SK-N-SH (cell line): ENCODE results near the gene SNRK. TPM values are rescaled to one million over a fixed set of nuclear protein-coding genes. Genes with fewer than 3 reads are reported as not detected.

Experiments used
- CTCF ChIA-PET: fragments of 300-600, 350-600 bp; formaldehyde crosslinking; extraction: SDS; loops from one replicate; lab custom pipeline; 2021; lab: Yijun Ruan, JAX
- POLR2A ChIA-PET: fragments of 350-600 bp; sonication (Branson Sonifier 250); formaldehyde crosslinking; extraction: SDS; loops from one replicate; lab custom pipeline; 2020; ENCODE audit warnings: antibody characterized with exemption, inconsistent platforms; lab: Yijun Ruan, JAX
- DNase-seq: peaks from one replicate; pipeline ENCODE4 v3.0.0; 2012
- H2AFZ ChIP-seq: fragments of 200-600 bp; sonication (generic); 2 replicates; pipeline ENCODE4 v1.8.1; 2016; ENCODE audit warnings: antibody characterized with exemption, mild to moderate bottlenecking, low read depth
- H3F3A ChIP-seq: fragments of 200-600 bp; sonication (generic); replicated peaks from 2 replicates; pipeline ENCODE3; 2016; ENCODE audit warnings: antibody characterized with exemption, mild to moderate bottlenecking; ENCODE audit not compliant: insufficient read depth
- H3K27ac ChIP-seq, 2 experiments: fragments of 200-500 bp in 1 of 2; fragments of 200-600 bp in 1 of 2; sonication (Bioruptor generic) in 1 of 2; sonication (generic), shearing (Covaris generic) in 1 of 2; 2 replicates each; pipeline versions ENCODE4 v1.5.1 to v1.6.1; 2014 to 2016; ENCODE audit warnings: low read depth in 2 of 2, inconsistent platforms in 1 of 2, low read length in 1 of 2, mild to moderate bottlenecking in 1 of 2, mixed read lengths in 1 of 2
- H3K27me3 ChIP-seq: fragments of 200-600 bp; sonication (generic), shearing (Covaris generic); 2 replicates; pipeline ENCODE4 v1.6.1; 2016; ENCODE audit warnings: mixed run types; ENCODE audit not compliant: insufficient read depth
- H3K36me3 ChIP-seq, 2 experiments: fragments of 200-500 bp in 1 of 2; fragments of 200-600 bp in 1 of 2; sonication (Bioruptor generic) in 1 of 2; sonication (generic) in 1 of 2; replicated peaks in 1 of 2; 2 replicates each; pipeline versions ENCODE3 to v1.5.1; 2014 to 2016; ENCODE audit warnings: low read length in 1 of 2, mild to moderate bottlenecking in 1 of 2; ENCODE audit not compliant: insufficient read depth in 2 of 2, control insufficient read depth in 1 of 2
- H3K4me1 ChIP-seq, 2 experiments: fragments of 200-500 bp in 1 of 2; fragments of 200-600 bp in 1 of 2; sonication (Bioruptor generic) in 1 of 2; sonication (generic), shearing (Covaris generic) in 1 of 2; 2 replicates each; pipeline versions ENCODE4 v1.5.1 to v1.6.1; 2014 to 2016; ENCODE audit warnings: low read depth in 1 of 2, low read length in 1 of 2, mixed run types in 1 of 2; ENCODE audit not compliant: insufficient read depth in 2 of 2, control insufficient read depth in 1 of 2
- H3K4me2 ChIP-seq: fragments of 200-600 bp; sonication (generic), shearing (Covaris generic); 2 replicates; pipeline ENCODE4 v1.6.1; 2017; ENCODE audit warnings: mixed run types
- H3K4me3 ChIP-seq, 2 experiments: fragments of 200-500 bp in 1 of 2; fragments of 200-600 bp in 1 of 2; sonication (Bioruptor generic) in 1 of 2; sonication (generic), shearing (Covaris generic) in 1 of 2; 2 replicates each; pipeline versions ENCODE4 v1.5.1 to v1.8.1; 2014 to 2016; ENCODE audit warnings: low read depth in 2 of 2, inconsistent platforms in 1 of 2, low read length in 1 of 2, mild to moderate bottlenecking in 1 of 2, mixed read lengths in 1 of 2, moderate library complexity in 1 of 2
- H3K79me2 ChIP-seq: fragments of 200-600 bp; sonication (generic); 2 replicates; pipeline ENCODE4 v1.8.1; 2017; ENCODE audit warnings: mild to moderate bottlenecking; ENCODE audit not compliant: insufficient read depth
- H3K9ac ChIP-seq: fragments of 200-600 bp; sonication (generic); 2 replicates; pipeline ENCODE4 v1.6.1; 2017; ENCODE audit warnings: mixed run types
- H3K9me2 ChIP-seq: fragments of 200-600 bp; sonication (generic); 2 replicates; pipeline ENCODE4 v1.6.1; 2017; ENCODE audit warnings: mixed run types
- H3K9me3 ChIP-seq: fragments of 200-600 bp; sonication (generic); 2 replicates; pipeline ENCODE4 v1.6.1; 2017; ENCODE audit warnings: mixed run types, mild to moderate bottlenecking, moderate library complexity
- H4K20me1 ChIP-seq: fragments of 200-600 bp; sonication (generic); 2 replicates; pipeline ENCODE4 v1.6.1; 2017; ENCODE audit warnings: mild to moderate bottlenecking, mixed run types; ENCODE audit not compliant: insufficient read depth
- CHD2 ChIP-seq: fragments of 150-350 bp; IDR thresholded peaks from 2 replicates; pipeline ENCODE4 v1.6.1; 2018; ENCODE audit warnings: low read length; ENCODE audit not compliant: partially characterized antibody
- EP300 ChIP-seq, 2 experiments: IDR thresholded peaks; 2 replicates each; pipeline versions ENCODE4 v1.4.0 to v1.6.1; 2012; ENCODE audit warnings: borderline replicate concordance in 1 of 2, low read depth in 1 of 2, low read length in 1 of 2
- FOXJ3 ChIP-seq: sonication (generic); formaldehyde crosslinking; IDR thresholded peaks from 2 replicates; pipeline ENCODE4 v1.5.1; 2020; ENCODE audit warnings: mild to moderate bottlenecking, missing genetic modification reagents
- GABPA ChIP-seq: IDR thresholded peaks from 2 replicates; pipeline ENCODE4 v1.4.0; 2012; ENCODE audit warnings: low read depth, mild to moderate bottlenecking
- GATA2 ChIP-seq: sonication (generic); formaldehyde crosslinking; IDR thresholded peaks from 2 replicates; pipeline ENCODE4 v1.5.0; 2020; ENCODE audit warnings: mild to moderate bottlenecking, missing genetic modification reagents
- NFIC ChIP-seq: IDR thresholded peaks from 2 replicates; pipeline ENCODE4 v1.4.0; 2012; ENCODE audit warnings: borderline replicate concordance
- PBX3 ChIP-seq: IDR thresholded peaks from 2 replicates; pipeline ENCODE4; 2012
- POLR2AphosphoS5 ChIP-seq: IDR thresholded peaks from 2 replicates; pipeline ENCODE4 v1.6.1; 2012; ENCODE audit warnings: low read depth, low read length
- REST ChIP-seq: IDR thresholded peaks from 2 replicates; pipeline ENCODE4 v1.6.1; 2012; ENCODE audit warnings: mild to moderate bottlenecking, low read depth, low read length, moderate library complexity
- SIN3A ChIP-seq: IDR thresholded peaks from 2 replicates; pipeline ENCODE4 v1.6.1; 2012; ENCODE audit warnings: low read depth, mild to moderate bottlenecking, low read length, moderate library complexity, borderline replicate concordance
- SMC3 ChIP-seq: IDR thresholded peaks from 2 replicates; pipeline ENCODE4 v1.6.1; 2012; ENCODE audit warnings: low read depth, low read length, improper control_type of control experiment
- TEAD4 ChIP-seq: IDR thresholded peaks from 2 replicates; pipeline ENCODE4 v1.4.0; 2012; ENCODE audit warnings: mild to moderate bottlenecking, borderline replicate concordance; ENCODE audit not compliant: insufficient read depth
- USF1 ChIP-seq: IDR thresholded peaks from 2 replicates; pipeline ENCODE4 v1.4.0; 2012; ENCODE audit warnings: low read depth, borderline replicate concordance
- YY1 ChIP-seq: IDR thresholded peaks from 2 replicates; pipeline ENCODE4 v1.4.0; 2012; ENCODE audit warnings: low read depth, mild to moderate bottlenecking
- polyA plus RNA-seq, 3 experiments: library from polyadenylated mRNA; depleted of rRNA; stranded (reverse); fragments of >200 nt; gene quantifications; 2 replicates each; pipeline ENCODE4 v1.2.3, GENCODE V29; 2012

SNRK gene
- polyA plus RNA-seq, 1 of the 3 experiments (the other 2 are of a cell fraction): 3.6 TPM

GRCh38 chr3:43327582-43327979 is 41.2 kb downstream of the SNRK start:
- no peaks in the 10 kb centered on the region for H3F3A ChIP-seq
- H4K20me1 ChIP-seq: no peaks in the 10 kb centered on the region
- no peak for TF ChIP-seq TEAD4
- TF ChIP-seq USF1: no peak
- TF ChIP-seq EP300 (IDR thresholded peaks at IDR 0.05; ENCODE audit: borderline replicate concordance in 1 of 2, low read depth in 1 of 2, low read length in 1 of 2): no peak
- no peak for TF ChIP-seq YY1
- TF ChIP-seq POLR2AphosphoS5: no peak
- no peak for TF ChIP-seq SMC3
- no peak for TF ChIP-seq FOXJ3 (CRISPR knock-in tag)
- TF ChIP-seq GATA2: no peak
- no peak for TF ChIP-seq REST
- no peak for TF ChIP-seq GABPA
- TF ChIP-seq SIN3A: no peak
- no peak for TF ChIP-seq CHD2
- TF ChIP-seq PBX3: no peak
- no peak for TF ChIP-seq NFIC
- no peak overlapping the region for H3K9ac ChIP-seq
- H3K9me3 ChIP-seq: no peaks in the 10 kb centered on the region
- H3K79me2 ChIP-seq: peaks cover 28% of the 10 kb centered on the region
- DNase-seq: no peak
- POLR2A ChIA-PET: no interaction called here
- no peaks in the 10 kb centered on the region; a peak in 2 of 4 replicates for H3K4me1 ChIP-seq
- H3K36me3 ChIP-seq: peaks cover 2 to 5% of the 10 kb centered on the region in 2 experiments
- CTCF ChIA-PET: interaction anchor here (0.9 to 1.6 kb wide), 4 partner anchors 10 to 366 kb away, joined by 3 to 4 read pairs (median 3); no protein-coding TSS in a partner anchor
- no peak overlapping the region for H3K4me3 ChIP-seq
- H3K27ac ChIP-seq: no peak overlapping the region
- H3K9me2 ChIP-seq: no peaks in the 10 kb centered on the region
- no peak overlapping the region for H2AFZ ChIP-seq
- H3K27me3 ChIP-seq: no peaks in the 10 kb centered on the region
- H3K4me2 ChIP-seq: no peak overlapping the region
